GM13977 (cell line): ENCODE measurements around the gene ADAM15.
A peak's percentile ranks its signal among the peaks of the same experiment; 100 is the strongest.

Source experiments
- DNase-seq: peaks from one replicate; pipeline ENCODE4 v3.0.0; 2012; ENCODE audit warnings: low spot score
- in situ Hi-C: fragments of 300-500 bp; cut with MboI; formaldehyde crosslinking; loops from one replicate; pipeline ENCODE4 v1.12.0; 2022; ENCODE audit warnings: low sequenced_read_pairs, low pct_unique_long_range_greater_than_20kb, mixed read lengths, inconsistent platforms; ENCODE audit not compliant: unreplicated experiment
- TF ChIP-seq, protein P1 (sequence below): IDR thresholded peaks from 2 replicates; pipeline ENCODE4 v1.5.1; 2012; ENCODE audit warnings: mild to moderate bottlenecking, control low read depth; ENCODE audit not compliant: insufficient read depth; ENCODE audit errors: extremely low read depth, missing control alignments

Gene ADAM15

DNA sequence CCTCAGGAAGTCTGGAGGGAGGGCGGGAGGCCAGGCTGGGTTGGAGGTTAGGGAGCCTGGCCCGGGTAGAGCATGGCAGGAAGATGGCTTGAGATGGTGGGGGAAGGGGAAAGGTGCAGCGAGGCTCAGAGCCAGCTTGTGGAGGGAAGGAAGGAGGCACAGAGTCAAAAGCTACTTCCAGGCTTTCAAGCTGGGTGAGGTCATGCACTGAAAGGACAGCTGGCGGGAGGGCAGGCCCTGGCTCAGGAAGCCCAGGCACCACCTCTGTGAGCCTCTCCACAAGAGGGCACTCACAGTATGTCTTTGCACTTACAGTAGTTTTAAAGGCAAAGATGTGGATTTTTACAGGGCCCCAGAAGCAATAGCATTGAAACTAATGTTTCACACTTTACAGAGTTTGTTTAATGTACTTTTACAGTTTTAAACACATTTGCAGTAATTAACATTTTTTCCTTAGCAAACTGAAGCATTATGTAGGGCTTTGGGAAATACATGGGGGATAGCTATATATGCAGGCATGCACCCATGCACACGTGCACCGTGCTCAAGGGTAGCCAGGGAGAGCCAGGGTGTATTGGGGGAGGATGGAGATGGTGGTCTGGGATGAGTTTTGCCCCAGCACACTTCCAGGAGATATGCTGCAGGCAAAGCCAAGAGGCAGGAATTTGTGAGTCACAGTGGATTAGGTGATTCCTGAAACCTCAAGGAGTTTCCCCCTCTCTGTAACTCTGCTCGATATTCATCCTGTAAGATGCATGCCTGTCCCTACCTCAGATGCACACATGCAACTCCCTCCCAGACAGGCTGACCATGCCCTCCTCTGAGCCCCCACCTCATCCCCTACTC lies 6.1 kb upstream of the ADAM15 start:
- TF ChIP-seq, protein P1, sequence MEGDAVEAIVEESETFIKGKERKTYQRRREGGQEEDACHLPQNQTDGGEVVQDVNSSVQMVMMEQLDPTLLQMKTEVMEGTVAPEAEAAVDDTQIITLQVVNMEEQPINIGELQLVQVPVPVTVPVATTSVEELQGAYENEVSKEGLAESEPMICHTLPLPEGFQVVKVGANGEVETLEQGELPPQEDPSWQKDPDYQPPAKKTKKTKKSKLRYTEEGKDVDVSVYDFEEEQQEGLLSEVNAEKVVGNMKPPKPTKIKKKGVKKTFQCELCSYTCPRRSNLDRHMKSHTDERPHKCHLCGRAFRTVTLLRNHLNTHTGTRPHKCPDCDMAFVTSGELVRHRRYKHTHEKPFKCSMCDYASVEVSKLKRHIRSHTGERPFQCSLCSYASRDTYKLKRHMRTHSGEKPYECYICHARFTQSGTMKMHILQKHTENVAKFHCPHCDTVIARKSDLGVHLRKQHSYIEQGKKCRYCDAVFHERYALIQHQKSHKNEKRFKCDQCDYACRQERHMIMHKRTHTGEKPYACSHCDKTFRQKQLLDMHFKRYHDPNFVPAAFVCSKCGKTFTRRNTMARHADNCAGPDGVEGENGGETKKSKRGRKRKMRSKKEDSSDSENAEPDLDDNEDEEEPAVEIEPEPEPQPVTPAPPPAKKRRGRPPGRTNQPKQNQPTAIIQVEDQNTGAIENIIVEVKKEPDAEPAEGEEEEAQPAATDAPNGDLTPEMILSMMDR, result peak; percentile 75
- in situ Hi-C loops, result no loop called here
- peak; percentile 83 for DNase-seq

DNA sequence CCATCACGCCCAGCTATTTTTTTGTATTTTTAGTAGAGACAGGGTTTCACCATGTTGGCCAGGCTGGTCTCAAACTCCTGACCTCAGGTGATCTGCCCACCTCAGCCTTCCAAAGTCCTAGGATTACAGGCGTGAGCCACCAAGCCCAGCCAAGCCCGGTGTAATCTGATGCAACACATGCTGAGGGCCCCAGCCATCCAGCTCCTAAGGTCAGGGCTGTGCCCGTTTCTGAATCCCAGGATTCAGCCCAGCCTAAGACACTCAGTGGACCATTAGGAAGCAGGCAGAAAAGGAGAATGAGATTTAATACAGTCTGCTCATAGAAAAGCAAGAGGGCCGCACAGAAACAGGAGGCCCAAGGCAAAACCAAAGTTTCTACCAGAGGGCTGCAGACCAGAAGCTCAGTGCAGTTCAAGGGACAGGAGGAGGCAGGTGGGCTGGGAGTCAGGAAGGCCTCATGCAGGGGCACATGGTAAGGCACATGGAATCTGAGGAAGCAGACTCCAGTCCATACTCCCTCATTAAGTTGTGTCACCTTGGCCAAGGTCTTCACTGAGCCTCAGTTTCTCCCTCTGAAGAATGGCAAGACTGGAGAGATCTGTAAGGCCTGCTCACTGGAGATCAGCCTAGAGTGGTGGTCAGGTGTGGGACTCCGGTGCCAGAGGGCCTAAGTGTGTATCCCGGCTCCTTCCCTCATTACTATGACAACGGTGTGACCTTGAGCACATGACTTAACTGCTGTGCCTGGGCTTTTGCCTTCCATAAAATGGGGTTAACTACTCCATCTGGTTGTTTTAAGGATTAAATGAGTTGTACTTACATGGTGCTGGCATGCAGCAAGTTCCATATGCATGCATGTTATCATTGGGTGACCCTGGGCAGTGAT lies 2.4 kb upstream of the ADAM15 start:
- in situ Hi-C loops, result no loop called here
- no peak for DNase-seq
- TF ChIP-seq, protein P1, result no peak

DNA sequence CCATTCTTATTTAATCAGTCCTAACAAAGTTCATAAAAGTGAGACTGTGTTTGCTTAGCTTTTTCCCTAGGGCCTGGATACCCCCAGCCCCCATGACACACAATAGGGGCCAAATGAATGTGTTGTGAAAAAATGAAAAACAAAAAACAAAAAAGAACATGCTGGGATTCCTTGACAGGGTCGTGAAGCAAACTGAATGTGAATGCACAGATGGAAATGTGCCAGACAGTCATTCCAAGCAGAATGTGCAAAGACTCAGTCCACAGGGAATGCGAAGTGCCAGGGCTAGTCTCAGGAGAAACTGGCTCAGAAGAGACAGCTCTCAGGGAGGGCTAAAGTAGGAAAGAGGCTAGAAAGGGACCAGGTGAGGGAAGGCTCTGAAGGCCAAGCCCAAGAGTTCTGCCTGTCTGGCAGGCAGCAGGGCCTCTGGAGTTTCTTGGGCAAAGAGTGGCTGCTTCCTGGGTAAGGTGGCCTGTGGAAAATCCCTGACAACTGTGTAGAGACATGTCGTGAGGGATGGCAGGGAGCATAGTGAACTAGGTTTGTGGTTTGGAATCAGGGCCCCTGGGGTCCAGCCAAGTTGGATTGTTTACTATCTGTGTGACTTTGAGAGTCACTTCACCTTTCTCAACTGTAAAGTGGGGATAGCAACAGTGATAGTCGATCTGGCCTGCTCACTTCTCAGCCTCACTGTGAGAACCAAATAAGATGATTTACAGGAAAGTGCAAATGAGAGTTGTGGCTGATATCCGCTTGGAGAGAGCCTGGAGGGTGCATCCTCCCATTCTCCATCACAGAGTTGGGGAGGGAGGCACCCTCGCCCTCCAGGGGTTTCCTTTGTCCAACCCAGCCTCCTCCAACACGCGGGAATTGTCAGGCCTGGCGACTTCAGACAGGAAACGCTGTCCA lies 1.2 kb upstream of the ADAM15 start:
- in situ Hi-C loops, result loop anchor here (25.0 kb wide), 1 partner anchor 388 kb away; no protein-coding TSS in a partner anchor
- TF ChIP-seq, protein P1, result no peak
- no peak for DNase-seq

DNA sequence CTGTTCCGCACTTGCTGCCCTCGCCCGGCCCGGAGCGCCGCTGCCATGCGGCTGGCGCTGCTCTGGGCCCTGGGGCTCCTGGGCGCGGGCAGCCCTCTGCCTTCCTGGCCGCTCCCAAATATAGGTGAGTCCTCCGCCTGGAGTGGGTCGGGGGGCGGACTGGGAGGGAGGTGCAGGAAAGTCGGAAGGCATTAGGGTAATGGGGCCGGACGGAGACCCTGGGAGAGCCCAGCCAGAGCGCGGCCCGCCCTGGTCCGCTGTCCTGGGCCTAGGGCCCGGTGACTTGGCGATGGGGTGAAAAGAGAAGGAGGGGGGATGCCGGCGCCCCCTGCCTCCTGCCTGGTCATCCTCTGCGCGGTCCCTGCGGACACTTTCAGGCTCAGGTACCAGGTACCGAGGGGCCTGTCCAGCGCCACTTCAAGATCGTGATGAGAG lies 243 bp downstream of the ADAM15 start:
- in situ Hi-C loops, result loop anchor here (25.0 kb wide), 1 partner anchor 389 kb away; no protein-coding TSS in a partner anchor
- TF ChIP-seq, protein P1, result peak; percentile 4
- no peak for DNase-seq

DNA sequence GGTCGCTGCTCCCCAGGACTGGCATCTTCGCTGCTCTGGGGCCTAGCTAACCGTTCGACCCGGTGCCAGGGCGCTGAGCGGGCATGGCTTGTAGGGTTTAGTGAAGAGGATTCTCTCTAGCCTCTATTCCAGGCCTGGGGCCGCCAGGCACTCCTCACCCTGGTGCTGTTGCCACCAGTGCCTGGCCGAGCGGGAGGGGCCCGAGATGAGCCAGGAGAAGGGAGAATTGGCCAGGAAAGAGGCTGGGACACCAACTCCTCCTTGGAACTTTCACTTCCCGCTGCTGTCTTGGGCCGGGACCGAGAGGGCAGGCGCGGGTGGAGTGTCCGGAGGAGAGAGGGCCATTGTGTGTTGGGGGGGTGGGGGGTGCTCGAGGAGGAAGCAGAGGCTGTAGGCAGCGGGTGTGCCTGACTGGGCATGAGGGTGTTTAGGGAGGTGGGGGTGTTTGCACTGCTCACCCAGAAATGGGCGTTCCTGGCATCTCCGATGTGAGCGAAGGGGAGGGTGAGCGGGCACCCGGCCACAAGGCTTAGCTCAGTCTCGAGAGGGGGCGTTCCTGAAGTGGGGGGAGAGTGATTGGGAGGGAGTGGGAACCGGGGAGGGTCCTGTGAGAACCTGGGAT lies 772 bp downstream of the ADAM15 start:
- in situ Hi-C loops, result loop anchor here (25.0 kb wide), 1 partner anchor 390 kb away; no protein-coding TSS in a partner anchor
- TF ChIP-seq, protein P1, result no peak
- DNase-seq, result peak; percentile 67
